WTC11 (cell line): ENCODE results near the gene KRTAP6-1.

Experiments used
- ESRRA ChIP-seq: sonication (generic); formaldehyde crosslinking; IDR thresholded peaks from 2 replicates; pipeline ENCODE4 v1.8.1; 2022; ENCODE audit warnings: mild to moderate bottlenecking, missing genetic modification reagents, borderline replicate concordance
- NR2C2 ChIP-seq: sonication (generic); formaldehyde crosslinking; IDR thresholded peaks from 2 replicates; pipeline ENCODE4 v1.8.0; 2022; ENCODE audit warnings: mild to moderate bottlenecking, missing genetic modification reagents
- TP53 ChIP-seq: sonication (generic); formaldehyde crosslinking; IDR thresholded peaks from 2 replicates; pipeline ENCODE4 v1.8.1; 2023; ENCODE audit warnings: mild to moderate bottlenecking, missing genetic modification reagents

DNA sequence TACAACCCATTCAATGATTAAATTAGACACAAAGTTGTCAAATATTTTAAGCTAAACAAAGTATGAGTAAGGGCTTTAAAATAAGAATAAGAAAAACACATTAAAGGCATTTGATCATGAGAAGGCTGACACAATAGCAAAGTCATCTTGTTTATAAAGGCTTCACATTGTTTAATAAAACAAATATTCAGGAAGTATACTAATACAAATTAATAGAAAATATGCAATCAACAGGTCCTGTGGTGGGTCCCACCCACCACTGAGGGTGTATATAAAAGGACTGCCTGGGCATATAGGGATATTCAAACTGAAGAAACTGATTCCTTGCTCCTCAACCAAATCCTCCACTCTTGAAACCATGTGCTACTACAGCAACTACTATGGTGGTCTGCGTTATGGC is 21.2 kb upstream of the KRTAP6-1 start, which contains the start of gene KRTAP20-2:
- TF ChIP-seq NR2C2 (CRISPR knock-in tag) = no peak
- no peak for TF ChIP-seq TP53
- TF ChIP-seq ESRRA (CRISPR knock-in tag) = no peak
